Eye (tissue), 1 donor: ENCODE measurements around the gene MIER2.

Experiments used
- DNase-seq: peaks from one replicate; pipeline ENCODE4 v3.0.0-alpha.2; 2015

MIER2 gene

GRCh38 chr19:328025-328505 lies 16.5 kb downstream of the MIER2 start:
- peak; percentile 23 for DNase-seq

DNA sequence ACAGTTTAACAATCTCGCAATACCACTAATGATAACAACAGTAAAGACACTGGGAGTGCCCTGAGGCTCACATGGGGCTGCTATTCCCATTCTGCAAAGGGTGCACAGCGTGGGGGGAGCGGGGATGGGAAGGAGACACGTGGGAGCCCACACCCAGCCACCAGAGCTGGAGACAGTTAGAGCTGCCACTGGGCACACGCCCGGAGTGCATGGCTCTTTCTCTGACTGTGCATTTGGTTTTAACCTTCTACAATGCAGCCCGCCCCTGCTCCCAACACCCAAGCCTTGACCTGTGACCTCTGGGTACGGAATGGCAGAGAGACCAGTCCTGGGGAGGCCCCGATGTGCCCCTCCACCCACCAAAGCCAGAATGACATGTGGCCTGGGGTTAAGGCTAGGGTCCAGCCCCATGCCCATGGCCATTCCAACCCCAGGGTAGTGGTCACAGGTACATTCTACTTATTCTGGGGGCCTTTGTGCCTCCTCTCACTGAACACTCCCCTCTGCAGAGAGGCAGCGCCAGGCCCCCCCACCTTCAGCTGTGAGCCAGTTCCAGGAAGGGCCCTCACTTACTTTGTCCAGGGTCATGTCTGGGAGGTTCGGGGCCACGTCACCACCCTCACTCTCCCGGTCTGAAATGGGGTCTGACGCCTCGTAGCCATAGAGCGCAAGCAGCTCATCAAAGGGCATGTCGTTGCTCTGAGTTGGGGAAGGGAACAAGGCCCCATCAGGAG lies 17.1 kb downstream of the MIER2 start:
- no peak for DNase-seq

GRCh38 chr19:326871-327270 lies 17.7 kb downstream of the MIER2 start:
- DNase-seq = no peak

DNA sequence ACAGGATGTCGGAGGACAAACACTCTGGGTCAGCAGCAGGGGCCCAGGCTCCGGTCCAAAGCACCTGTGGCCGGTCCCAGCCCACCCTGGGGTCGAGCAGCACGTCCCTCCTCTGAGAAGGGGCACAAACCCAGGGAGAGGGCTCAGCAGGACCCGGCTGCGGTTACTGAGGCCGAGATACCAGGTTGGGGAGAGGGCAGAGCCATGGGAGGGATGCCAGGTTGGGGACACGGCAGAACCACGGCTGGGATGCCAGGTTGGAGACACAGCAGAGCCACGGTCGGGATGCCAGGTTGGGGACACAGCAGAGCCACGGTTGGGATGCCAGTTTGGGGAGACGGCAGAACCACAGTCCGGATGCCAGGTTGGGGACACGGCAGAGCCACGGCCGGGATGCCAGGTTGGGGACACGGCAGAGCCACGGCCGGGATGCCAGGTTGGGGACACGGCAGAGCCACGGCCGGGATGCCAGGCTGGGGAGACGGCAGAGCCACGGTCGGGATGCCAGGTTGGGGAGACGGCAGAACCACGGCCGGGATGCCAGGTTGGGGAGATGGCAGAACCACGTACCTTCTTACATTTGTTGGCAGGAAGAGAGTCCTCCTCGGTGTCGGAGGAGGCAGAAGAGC lies 18.5 kb downstream of the MIER2 start:
- DNase-seq = no peak

DNA sequence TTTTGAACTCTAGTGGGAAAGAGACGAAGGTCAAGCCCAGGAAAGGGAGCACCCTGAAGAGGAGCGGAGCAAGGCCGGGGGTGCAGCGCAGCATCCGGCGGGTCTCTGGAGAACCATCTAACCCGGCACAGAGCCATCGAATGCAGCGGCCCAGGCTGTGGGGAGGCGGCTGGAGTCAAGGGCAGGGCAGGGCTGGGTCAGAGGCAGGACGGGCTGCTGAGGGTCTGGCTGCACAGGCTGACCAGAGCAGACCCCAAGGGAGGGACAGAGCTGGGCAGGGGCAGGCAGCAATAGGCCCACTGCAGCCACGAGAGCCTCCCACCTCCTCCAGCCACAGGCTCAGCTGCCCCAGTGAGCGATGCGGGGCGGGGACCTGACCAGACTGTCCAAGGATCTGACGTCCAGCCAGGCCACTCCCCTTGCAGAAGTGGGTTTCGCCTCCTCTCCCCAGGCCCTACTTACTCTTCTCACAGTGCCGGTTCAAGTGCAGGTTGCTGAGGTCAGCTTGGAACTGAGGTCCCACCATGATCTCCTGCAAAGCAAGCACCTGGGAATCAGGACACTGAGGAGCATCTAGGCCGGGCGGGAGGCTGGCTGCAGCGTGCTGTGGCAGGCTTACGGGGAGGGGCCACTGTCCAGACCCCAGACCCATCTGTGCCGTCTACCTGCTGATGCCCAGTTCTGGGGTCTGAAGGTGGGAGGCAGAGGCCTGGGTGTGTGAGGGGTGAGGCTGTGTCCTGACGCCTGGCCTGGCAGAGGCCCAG lies 19.2 kb downstream of the MIER2 start:
- DNase-seq = no peak

GRCh38 chr19:324716-325115 lies 19.9 kb downstream of the MIER2 start:
- DNase-seq = no peak

DNA sequence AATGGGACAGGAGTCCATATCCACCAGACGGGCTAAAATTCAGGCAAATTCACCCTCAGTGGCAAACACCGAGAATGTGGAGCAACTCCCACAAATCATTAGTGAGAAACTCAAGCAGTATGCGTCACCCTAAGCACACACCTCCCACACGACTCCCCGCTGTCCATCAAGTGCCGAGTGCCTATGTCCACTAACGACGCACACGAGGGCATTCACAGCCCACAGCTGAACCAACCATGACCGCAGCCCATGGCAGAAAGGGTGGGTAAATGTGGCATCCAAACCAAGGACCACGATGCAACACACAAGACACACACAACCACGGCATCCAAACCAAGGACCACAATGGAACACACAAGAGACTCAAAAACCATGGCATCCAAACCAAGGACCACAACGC lies 22.0 kb downstream of the MIER2 start:
- DNase-seq = no peak

GRCh38 chr19:318509-318774 lies 26.2 kb downstream of the MIER2 start:
- DNase-seq = no peak

DNA sequence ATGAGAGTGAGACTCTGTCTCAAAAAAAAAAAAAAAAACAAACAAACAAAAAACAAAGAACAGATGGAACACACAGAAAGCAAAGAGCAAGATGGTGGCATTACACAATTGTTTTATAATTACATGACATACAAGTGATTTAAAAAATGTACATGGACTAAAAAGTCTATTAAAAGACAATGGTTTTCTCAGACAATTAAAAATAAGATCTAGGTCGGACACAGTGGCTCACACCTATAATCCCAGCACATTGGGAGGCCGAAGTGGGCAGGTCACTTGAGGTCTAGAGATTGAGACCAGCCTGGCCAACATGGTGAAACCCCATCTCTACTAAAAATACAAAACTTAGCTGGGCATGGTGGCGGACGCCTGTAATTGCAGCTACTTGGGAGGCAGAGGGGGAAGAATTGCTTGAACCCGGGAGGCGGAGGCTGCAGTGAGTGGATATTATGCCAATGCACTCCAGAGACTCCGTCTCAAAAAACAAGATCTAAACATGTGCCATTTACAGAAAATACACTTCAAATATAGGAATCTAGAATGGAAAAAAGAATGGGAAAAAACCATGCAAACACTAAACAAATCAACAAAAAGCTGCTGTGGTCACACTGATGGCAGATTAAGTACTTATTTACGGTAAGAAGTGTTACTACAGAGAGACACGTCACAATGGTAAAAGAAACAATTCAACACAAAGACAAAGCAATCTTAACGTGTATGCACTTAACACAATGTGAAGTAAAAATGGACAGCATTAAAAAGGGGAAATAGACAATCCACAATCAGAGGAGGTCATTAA lies 26.7 kb downstream of the MIER2 start:
- no peak for DNase-seq

DNA sequence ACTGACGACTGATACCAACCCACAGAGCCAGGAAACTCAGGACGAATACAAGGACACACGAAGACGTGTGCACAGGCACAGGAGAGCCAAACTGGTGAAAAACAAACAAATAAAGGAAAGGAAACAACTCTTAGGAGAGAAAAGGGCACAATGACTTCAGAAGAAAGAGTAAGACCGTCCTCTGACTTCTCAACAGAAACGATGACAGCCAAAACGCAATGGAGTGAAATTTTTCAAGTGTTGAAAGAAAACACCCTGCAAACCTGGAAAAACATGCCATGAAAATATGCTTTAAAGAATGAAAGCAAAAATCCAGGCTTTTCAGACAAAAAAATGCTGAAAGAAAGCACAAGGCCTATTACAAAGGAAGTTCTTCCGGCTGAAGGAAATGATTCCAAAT lies 28.8 kb downstream of the MIER2 start:
- DNase-seq = no peak

DNA sequence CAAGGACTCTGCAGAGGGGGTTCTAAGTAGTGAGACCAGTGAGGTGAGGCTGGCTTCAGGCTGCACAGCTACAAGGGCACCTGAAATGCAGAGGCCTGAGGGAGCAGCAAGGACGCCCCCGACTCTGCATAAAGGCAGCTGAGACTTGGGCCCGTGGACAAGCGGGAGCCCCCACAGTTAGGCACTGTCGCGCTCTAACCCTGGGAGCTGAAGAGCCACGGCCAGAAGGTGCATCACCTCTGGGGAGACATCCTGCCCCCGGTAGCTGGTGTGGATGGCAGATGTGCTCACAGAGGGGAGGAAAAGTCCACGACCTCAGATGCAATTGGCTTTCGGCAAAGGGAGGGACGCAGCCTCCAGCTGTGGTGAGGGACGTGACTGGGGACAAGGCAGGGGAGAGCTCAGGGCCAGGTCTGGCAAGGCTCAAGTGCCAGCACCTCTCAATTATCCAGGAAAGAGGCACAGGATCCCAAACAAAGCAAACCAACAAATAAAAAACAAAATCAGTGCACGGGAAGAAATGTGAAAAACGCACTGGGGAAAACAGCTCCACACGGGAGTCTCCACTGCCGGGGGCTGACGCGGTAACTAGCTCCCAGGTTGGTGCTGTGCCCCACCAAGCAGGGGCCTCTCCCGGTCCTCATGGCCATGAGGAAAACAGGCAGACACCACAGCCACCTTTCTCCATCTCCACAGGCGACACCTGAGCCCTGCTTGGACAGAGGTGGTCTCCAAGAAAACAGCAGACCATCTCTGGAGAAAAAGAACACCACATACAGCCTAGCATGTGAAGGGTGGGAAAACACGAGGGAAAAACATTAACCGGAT lies 30.4 kb downstream of the MIER2 start:
- DNase-seq = no peak

DNA sequence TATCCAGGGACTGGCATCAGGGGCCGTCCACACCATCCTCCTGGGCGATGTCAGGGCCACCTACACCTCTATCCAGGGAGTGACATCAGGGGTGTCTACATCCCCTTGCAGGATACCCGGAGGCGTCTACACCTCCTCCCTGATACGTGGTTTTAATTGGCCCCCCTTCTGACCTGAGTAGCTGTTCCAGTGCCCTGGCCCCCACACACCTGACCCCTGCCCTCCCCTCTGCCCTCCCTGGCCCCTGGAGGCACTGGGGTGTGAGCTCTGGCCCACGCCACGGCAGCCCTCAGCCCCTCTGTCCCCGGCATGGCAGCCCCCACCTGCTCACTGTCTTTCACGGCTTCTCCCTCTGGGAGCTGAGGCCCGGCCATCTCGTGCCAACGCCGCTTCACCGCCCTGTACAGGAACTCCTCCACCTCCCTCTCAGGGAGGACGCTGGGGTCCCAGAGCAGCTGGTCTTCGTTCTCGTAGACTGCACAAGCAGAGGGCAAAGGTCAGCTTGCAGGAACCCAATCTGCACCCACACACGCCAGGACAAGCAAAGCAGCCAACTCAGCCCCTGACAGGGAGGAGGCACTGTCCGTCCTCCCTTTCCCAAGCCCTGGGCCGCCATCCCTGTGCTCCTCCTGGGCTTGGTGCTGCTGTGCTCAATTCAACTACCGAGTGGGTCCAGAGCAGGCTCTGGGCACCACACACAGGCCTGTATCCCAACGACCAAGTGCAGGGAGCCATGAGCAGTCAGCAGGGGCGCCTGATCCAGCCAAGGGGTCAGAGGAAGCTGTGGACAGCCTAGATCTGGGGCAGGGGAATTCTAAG lies 31.2 kb downstream of the MIER2 start:
- DNase-seq = no peak

- no peak for DNase-seq
Measured at GRCh38 chr19:311813-312261, 32.8 kb downstream of the MIER2 start.

- no peak for DNase-seq
Measured at GRCh38 chr19:310781-311496, 33.7 kb downstream of the MIER2 start.

- DNase-seq = peak; percentile 65
Measured at GRCh38 chr19:310141-310651, 34.4 kb downstream of the MIER2 start.

DNA sequence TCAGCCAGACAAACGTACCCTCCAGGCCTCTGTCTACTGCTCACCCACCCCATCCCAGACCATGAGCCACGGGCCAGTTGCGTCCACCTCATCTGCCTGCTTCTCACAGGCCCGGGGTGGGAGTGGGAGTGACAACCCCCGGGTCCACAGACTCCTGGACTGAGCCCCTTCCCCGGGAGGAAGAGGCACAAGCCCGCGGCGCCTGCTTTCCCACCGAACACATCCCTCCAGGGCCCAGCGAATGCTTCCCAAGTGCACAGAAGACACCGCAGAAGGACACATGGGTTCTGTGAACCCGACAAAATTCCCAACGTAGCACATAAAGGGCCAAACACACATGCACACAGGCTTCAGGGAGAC lies 35.4 kb downstream of the MIER2 start:
- DNase-seq = no peak

DNA sequence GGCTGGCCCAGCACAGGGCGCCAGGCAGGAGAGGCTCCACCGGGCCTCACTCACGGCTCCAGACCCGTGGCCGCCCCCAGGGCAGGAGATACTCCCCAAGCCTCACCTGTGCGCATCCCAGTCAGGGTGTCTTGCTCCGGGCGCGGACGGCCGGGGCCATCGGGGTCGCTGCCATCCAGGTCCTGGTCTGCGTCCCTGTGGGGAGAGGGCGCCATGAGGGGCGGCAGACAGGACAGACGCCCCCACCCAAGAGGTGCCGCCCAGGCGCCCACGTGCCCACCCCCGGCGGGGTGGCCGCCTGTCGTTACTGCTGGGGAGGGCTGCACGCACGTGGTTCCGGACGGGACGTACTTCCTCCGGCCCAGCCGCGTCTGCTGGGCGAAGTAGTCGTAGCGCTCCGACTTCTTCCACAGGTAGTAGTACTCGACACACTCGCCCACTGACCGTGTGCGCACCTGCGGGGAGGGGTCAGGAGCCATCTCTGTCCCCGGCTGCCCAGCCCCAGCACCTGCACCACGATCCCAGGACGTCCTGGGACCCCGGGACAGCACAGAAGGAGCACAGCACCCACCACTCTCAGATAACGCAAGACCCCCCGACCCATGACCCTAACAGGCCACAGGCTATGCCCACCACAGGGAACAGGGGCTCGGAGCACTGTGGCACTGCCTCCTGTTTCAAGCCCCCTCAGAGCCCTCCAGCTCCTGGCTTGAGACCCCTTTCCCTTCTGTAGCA lies 36.0 kb downstream of the MIER2 start:
- DNase-seq = no peak

DNA sequence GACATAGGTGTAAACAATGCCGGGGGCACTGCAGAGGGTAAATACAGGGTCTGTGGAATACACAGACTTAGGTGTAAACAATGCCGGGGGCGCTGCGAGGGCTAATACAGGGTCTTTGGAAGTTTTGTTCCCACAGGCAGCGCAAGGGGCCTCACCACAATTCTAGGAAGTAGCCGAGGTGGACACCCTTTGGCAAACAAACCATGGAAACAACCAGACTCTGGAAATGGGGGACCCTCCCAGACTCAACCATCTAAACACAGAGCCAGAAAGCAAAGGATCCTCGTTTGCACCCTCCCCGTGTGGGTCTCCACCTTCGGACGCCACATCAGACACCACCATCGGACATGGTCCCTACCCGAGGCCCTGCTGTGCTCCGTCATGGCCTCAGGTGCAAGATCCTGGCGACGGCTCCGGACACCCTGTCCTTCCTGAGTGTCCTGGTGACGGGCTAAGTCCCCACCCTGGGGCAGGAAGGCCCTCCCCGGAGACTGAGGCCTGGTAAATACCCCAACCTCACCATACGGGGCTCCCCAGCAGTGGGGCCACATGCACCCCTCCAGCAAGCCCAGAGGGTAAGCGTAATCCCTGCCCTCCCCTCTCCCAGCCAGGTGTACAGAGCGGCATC lies 36.7 kb downstream of the MIER2 start:
- DNase-seq = no peak

GRCh38 chr19:307111-307531 lies 37.5 kb downstream of the MIER2 start:
- no peak for DNase-seq
